GM12878 (cell line): ENCODE measurements around the gene FAT1. TPM values are rescaled to one million over a fixed set of nuclear protein-coding genes. Genes with fewer than 3 reads are reported as not detected.
A peak's percentile ranks its signal among the peaks of the same experiment; 100 is the strongest.

Source experiments
- ATAC-seq: fragments of 200-7000 bp; cut with Tn5 transposase; 3 replicates; pipeline ENCODE4 v1.9.1; 2020; ENCODE audit warnings: mild to moderate bottlenecking, moderate library complexity
- BruUV-seq: library from RNA; stranded (reverse); fragments of 400-500 nt; replicated peaks from 2 replicates; lab custom pipeline; 2021; lab: Mats Ljungman, UMichigan
- CTCF ChIA-PET: fragments of 300-600 bp; sonication (Branson Sonifier 250); formaldehyde crosslinking; extraction: SDS; loops from one replicate; lab custom pipeline; 2021; ENCODE audit warnings: inconsistent platforms; lab: Yijun Ruan, JAX
- POLR2A ChIA-PET: fragments of 350-600 bp; formaldehyde crosslinking; extraction: SDS; loops from one replicate; lab custom pipeline; 2021; ENCODE audit warnings: inconsistent platforms; lab: Charles Lee
- RAD21 ChIA-PET: fragments of 300-600 bp; sonication (Branson Sonifier 250); formaldehyde crosslinking; loops from one replicate; lab custom pipeline; 2023; ENCODE audit warnings: antibody characterized with exemption; ENCODE audit not compliant: unreplicated experiment; lab: Charles Lee
- SMC1A ChIA-PET: fragments of 300-600 bp; sonication (Branson Sonifier 250); formaldehyde crosslinking; loops from one replicate; lab custom pipeline; 2023; ENCODE audit not compliant: unreplicated experiment, uncharacterized antibody; lab: Charles Lee
- DNase-seq: peaks from one replicate; pipeline ENCODE4 v3.0.0-alpha.2; 2011; ENCODE audit warnings: low read depth, low spot score
- FAIRE-seq: peaks from 3 replicates; lab custom pipeline; 2011; peaks lifted over from hg19 to GRCh38; lab: Jason Lieb, UNC
- H2AFZ ChIP-seq: 2 replicates; pipeline ENCODE4 v1.6.0; 2011; ENCODE audit warnings: low read depth, low read length, control low read depth; ENCODE audit not compliant: control insufficient read depth
- H3K27ac ChIP-seq: 2 replicates; pipeline ENCODE4 v1.5.1; 2011; ENCODE audit warnings: control low read depth; ENCODE audit not compliant: control insufficient read depth, insufficient read depth
- H3K27me3 ChIP-seq, 2 experiments: replicated peaks in 1 of 2; 2 replicates each; pipeline versions ENCODE4 v1.6.0 to v1.6.1; 2011; ENCODE audit warnings: low read length in 1 of 2; ENCODE audit not compliant: control insufficient read depth in 2 of 2, insufficient read depth in 2 of 2
- H3K36me3 ChIP-seq, 2 experiments: 2 replicates each; pipeline ENCODE4 v1.5.1; 2011; ENCODE audit warnings: low read length in 1 of 2; ENCODE audit not compliant: control insufficient read depth in 2 of 2, insufficient read depth in 2 of 2
- H3K4me1 ChIP-seq: 2 replicates; pipeline ENCODE4 v1.6.1; 2011; ENCODE audit warnings: mild to moderate bottlenecking, low read length, moderate library complexity, mixed read lengths; ENCODE audit not compliant: control insufficient read depth, insufficient read depth
- H3K4me2 ChIP-seq: 2 replicates; pipeline ENCODE4 v1.6.0; 2011; ENCODE audit warnings: control low read depth; ENCODE audit not compliant: control insufficient read depth, insufficient read depth
- H3K4me3 ChIP-seq: fragments of 200-600 bp; sonication (generic); 2 replicates; pipeline ENCODE4 v1.5.1; 2016
- H3K79me2 ChIP-seq: 2 replicates; pipeline ENCODE4 v1.6.0; 2011; ENCODE audit warnings: low read length; ENCODE audit not compliant: control insufficient read depth, insufficient read depth
- H3K9ac ChIP-seq: 2 replicates; pipeline ENCODE4 v1.8.0; 2011; ENCODE audit warnings: low read length, control low read depth, mixed read lengths; ENCODE audit not compliant: control insufficient read depth, insufficient read depth
- H3K9me3 ChIP-seq: replicated peaks from 3 replicates; pipeline ENCODE4 v1.5.1; 2011; ENCODE audit warnings: mild to moderate bottlenecking, low read length; ENCODE audit not compliant: control insufficient read depth, insufficient read depth
- H4K20me1 ChIP-seq: 2 replicates; pipeline ENCODE4 v1.6.0; 2011; ENCODE audit not compliant: control insufficient read depth, insufficient read depth
- CREB1 ChIP-seq: IDR thresholded peaks from 2 replicates; pipeline ENCODE4 v1.6.1; 2012; ENCODE audit warnings: low read depth, mild to moderate bottlenecking, inconsistent platforms
- DPF2 ChIP-seq: fragments of 450-650 bp; IDR thresholded peaks from 2 replicates; pipeline ENCODE4 v1.6.1; 2017; ENCODE audit warnings: mild to moderate bottlenecking
- MYC ChIP-seq: IDR thresholded peaks from 2 replicates; pipeline ENCODE4 v1.6.1; 2011; ENCODE audit warnings: mild to moderate bottlenecking, low read length, moderate library complexity, inconsistent platforms; ENCODE audit not compliant: insufficient read depth, insufficient replicate concordance, insufficient read length, severe bottlenecking
- NR2C1 ChIP-seq: fragments of 450-650 bp; IDR thresholded peaks from 2 replicates; pipeline ENCODE4 v1.6.1; 2017; ENCODE audit warnings: antibody characterized with exemption, mild to moderate bottlenecking, moderate library complexity
- SIN3A ChIP-seq: IDR thresholded peaks from 2 replicates; pipeline ENCODE4 v1.6.1; 2012; ENCODE audit warnings: low read depth, low read length, improper control_type of control experiment
- SREBF2 ChIP-seq: IDR thresholded peaks from 2 replicates; pipeline ENCODE4 v1.6.1; 2012; ENCODE audit warnings: mild to moderate bottlenecking, low read length
- ZNF24 ChIP-seq: fragments of 450-650 bp; IDR thresholded peaks from 2 replicates; pipeline ENCODE4 v1.6.1; 2017; ENCODE audit warnings: antibody characterized with exemption, mild to moderate bottlenecking
- WGBS: methylation state at CpG from one replicate; pipeline ENCODE4 v1.1.6; 2016; ENCODE audit warnings: low lambda C conversion rate; ENCODE audit not compliant: insufficient replicate concordance, insufficient coverage; ENCODE audit errors: missing lambda C conversion rate; 5-methylcytosine and 5-hydroxymethylcytosine counted together
- in situ Hi-C: fragments of 300-500 bp; cut with MboI; formaldehyde crosslinking; loops from 9 replicates; pipeline ENCODE4 v1.14.3; 2018; ENCODE audit warnings: mixed read lengths
- intact Hi-C: fragments of 100-400 bp; cut with micrococcal nuclease; formaldehyde crosslinking; loops from one replicate; pipeline ENCODE4 v1.14.2; 2022; ENCODE audit not compliant: unreplicated experiment
- polyA plus RNA-seq, 11 experiments: library from polyadenylated mRNA; depleted of rRNA in 4 of 11; unstranded in 6 of 11; stranded (reverse) in 5 of 11; fragments of >200 nt; fragmentation: Nextera tagmentation in 4 of 11; fragmentation: Illumina TruSeq in 1 of 11; extraction: Ambion mirVana in 4 of 11; extraction: Trizol in 1 of 11; gene quantifications; 1 replicate in 1 of 11; 2 replicates in 10 of 11; pipeline versions ENCODE4 v1.2.1 to v1.2.3, GENCODE V29; 2011 to 2016; ENCODE audit warnings: inconsistent platforms in 2 of 11, missing spikeins in 2 of 11, low read depth in 1 of 11
- total RNA-seq, 4 experiments: library from RNA; depleted of rRNA in 3 of 4; stranded (reverse); fragments of >200 nt in 3 of 4; fragmentation: Illumina TruSeq in 1 of 4; extraction: Trizol in 1 of 4; gene quantifications; 2 replicates each; pipeline versions ENCODE4 v1.2.1 to v1.2.3, GENCODE V29; 2013 to 2021
- TF ChIP-seq, protein P1 (sequence below): fragments of 450-650 bp; formaldehyde crosslinking; IDR thresholded peaks from 2 replicates; pipeline ENCODE4 v1.4.0; 2020; ENCODE audit warnings: mild to moderate bottlenecking, moderate library complexity

The FAT1 gene
- total and polyA plus RNA-seq, 10 of the 15 experiments (the other 5 are each of a cell fraction or from before 2014, with no cell fraction given) = 0.04 to 11.8 (median 0.11) TPM; not detected in 1

DNA sequence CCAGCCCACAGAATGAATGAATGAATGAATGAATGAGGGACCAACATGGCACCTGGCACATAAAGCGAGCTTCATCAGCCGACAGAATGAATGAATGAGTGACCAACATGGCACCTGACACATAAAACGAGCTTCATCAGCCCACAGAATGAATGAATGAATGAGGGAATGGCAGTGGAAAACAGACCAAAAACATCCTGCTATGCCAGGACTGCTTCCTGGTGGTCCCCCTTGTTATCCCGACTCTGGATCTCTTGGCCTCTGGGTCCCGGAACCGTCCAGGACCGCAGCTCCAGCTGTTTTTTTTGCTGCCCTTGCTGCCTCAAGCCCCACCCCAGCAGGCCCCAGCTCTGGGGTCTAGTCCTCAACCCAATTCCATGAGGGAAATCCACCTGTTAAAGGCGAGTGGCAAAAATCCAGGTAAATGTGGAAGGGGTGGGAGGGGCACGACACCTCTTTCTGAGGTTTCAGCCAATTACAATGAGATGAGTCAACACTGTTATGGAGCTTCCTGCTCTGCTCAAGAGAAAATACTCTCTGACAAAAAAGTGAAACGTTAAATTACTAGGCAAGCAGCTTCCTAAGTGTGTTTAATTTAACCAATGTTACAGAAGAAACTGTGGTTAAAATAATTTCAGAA lies 96.3 kb downstream of the FAT1 start:
- ChIA-PET RAD21 (no interaction called here), CTCF (no interaction called here), POLR2A (no interaction called here), SMC1A (no interaction called here)
- Histone ChIP-seq H3K4me1 (no peaks in the 10 kb centered on the region), H3K9me3 (no peaks in the 10 kb centered on the region; the same call in 2 of the 3 replicates), H3K4me2 (no peak overlapping the region), H3K4me3 (no peak overlapping the region), H4K20me1 (no peaks in the 10 kb centered on the region), H3K79me2 (no peaks in the 10 kb centered on the region), H3K9ac (no peak overlapping the region), H3K27me3 (no peaks in the 10 kb centered on the region), H3K36me3 (no peaks in the 10 kb centered on the region), H3K27ac (no peak overlapping the region), H2AFZ (no peak overlapping the region)
- BruUV-seq = no TSS peak
- peak; percentile 80 for TF ChIP-seq ZNF24
- TF ChIP-seq, protein P1, sequence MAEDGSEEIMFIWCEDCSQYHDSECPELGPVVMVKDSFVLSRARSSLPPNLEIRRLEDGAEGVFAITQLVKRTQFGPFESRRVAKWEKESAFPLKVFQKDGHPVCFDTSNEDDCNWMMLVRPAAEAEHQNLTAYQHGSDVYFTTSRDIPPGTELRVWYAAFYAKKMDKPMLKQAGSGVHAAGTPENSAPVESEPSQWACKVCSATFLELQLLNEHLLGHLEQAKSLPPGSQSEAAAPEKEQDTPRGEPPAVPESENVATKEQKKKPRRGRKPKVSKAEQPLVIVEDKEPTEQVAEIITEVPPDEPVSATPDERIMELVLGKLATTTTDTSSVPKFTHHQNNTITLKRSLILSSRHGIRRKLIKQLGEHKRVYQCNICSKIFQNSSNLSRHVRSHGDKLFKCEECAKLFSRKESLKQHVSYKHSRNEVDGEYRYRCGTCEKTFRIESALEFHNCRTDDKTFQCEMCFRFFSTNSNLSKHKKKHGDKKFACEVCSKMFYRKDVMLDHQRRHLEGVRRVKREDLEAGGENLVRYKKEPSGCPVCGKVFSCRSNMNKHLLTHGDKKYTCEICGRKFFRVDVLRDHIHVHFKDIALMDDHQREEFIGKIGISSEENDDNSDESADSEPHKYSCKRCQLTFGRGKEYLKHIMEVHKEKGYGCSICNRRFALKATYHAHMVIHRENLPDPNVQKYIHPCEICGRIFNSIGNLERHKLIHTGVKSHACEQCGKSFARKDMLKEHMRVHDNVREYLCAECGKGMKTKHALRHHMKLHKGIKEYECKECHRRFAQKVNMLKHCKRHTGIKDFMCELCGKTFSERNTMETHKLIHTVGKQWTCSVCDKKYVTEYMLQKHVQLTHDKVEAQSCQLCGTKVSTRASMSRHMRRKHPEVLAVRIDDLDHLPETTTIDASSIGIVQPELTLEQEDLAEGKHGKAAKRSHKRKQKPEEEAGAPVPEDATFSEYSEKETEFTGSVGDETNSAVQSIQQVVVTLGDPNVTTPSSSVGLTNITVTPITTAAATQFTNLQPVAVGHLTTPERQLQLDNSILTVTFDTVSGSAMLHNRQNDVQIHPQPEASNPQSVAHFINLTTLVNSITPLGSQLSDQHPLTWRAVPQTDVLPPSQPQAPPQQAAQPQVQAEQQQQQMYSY (CRISPR knock-in tag) = no peak
- intact Hi-C loops (no loop called here), in situ Hi-C loops (no loop called here)
- WGBS = 69% methylated on average over 10 of the region's 10 CpGs
- DNase-seq = no peak
- FAIRE-seq = no peak
- peak; percentile 27; the same call in 1 of the 3 replicates for ATAC-seq

GRCh38 chr4:186624951-186625350 lies 98.7 kb downstream of the FAT1 start:
- POLR2A ChIA-PET = no interaction called here
- no peak for ATAC-seq
- H3K79me2 ChIP-seq = no peaks in the 10 kb centered on the region
- RAD21 ChIA-PET = no interaction called here
- H2AFZ ChIP-seq = no peak overlapping the region
- FAIRE-seq = no peak
- no peak for DNase-seq
- intact Hi-C loops (no loop called here), in situ Hi-C loops (no loop called here)
- CTCF ChIA-PET = no interaction called here
- WGBS = 56% methylated on average over 1 of the region's 1 CpG
- no peaks in the 10 kb centered on the region for H3K36me3 ChIP-seq
- no peaks in the 10 kb centered on the region for H3K27me3 ChIP-seq
- BruUV-seq = no TSS peak
- TF ChIP-seq SIN3A = no peak
- no peak for TF ChIP-seq NR2C1
- TF ChIP-seq DPF2 = no peak
- TF ChIP-seq SREBF2 = no peak
- no peak for TF ChIP-seq MYC
- TF ChIP-seq CREB1 = no peak
- TF ChIP-seq, all 136 proteins: peak for 0
- SMC1A ChIA-PET = no interaction called here
- Histone ChIP-seq H3K4me1 (no peaks in the 10 kb centered on the region), H4K20me1 (no peaks in the 10 kb centered on the region), H3K9ac (no peak overlapping the region), H3K4me3 (no peak overlapping the region), H3K27ac (no peak overlapping the region), H3K4me2 (no peak overlapping the region), H3K9me3 (no peaks in the 10 kb centered on the region; the same call in 2 of the 3 replicates)
